ENCODE results near the gene FBXO34. TPM values are rescaled to one million over a fixed set of nuclear protein-coding genes. Genes with fewer than 3 reads are reported as not detected.
"Not testable (repeated sequence)": the region's sequence is repeated elsewhere in the genome, so short reads cannot be mapped to it uniquely, and the experiment has no call there.

The FBXO34 gene
- total RNA-seq, 1 experiment from 2014 or later: 16.6 TPM

GRCh38 chr14:55312379-55313030 lies 41.3 kb downstream of the FBXO34 start:
- H3K36me3 ChIP-seq (replicated peaks; ENCODE audit: control insufficient read depth, insufficient read depth, low read length); H3K4me3 ChIP-seq (ENCODE audit: insufficient read depth, low read depth, low read length); H3K27me3 ChIP-seq (ENCODE audit: control insufficient read depth, insufficient read depth, low read length); DNase-seq: not testable (repeated sequence)

DNA sequence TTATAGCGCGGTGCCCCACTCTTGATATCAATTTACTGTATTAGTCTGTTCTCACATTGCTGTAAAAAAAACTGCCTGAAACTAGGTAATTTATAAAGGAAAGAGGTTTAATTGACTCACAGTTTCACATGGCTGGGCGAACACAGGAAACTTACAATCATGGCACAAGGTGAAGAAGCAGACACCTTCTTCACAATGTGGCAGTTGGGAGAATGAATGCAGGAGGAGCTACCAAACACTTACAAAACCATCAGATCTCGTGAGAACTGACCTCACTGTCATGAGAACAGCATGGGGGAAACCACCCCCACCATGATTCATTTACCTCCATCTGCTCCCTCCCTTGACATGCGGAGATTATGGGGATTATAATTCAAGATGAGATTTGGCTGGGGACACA lies 42.3 kb downstream of the FBXO34 start:
- Histone ChIP-seq H3K4me3 (ENCODE audit: insufficient read depth, low read depth, low read length) (no peak overlapping the region), H3K27me3 (ENCODE audit: control insufficient read depth, insufficient read depth, low read length) (no peaks in the 10 kb centered on the region), H3K36me3 (replicated peaks; ENCODE audit: control insufficient read depth, insufficient read depth, low read length) (no peaks in the 10 kb centered on the region)
- DNase-seq: no peak

- H3K27me3 ChIP-seq (ENCODE audit: control insufficient read depth, insufficient read depth, low read length): no peaks in the 10 kb centered on the region
- H3K4me3 ChIP-seq (ENCODE audit: insufficient read depth, low read depth, low read length): no peak overlapping the region
- H3K36me3 ChIP-seq (replicated peaks; ENCODE audit: control insufficient read depth, insufficient read depth, low read length): no peaks in the 10 kb centered on the region
- no peak for DNase-seq
Observed at GRCh38 chr14:55314449-55314848, 43.2 kb downstream of the FBXO34 start.

- H3K4me3 ChIP-seq (ENCODE audit: insufficient read depth, low read depth, low read length): no peak overlapping the region
- no peak for DNase-seq
- no peaks in the 10 kb centered on the region for H3K36me3 ChIP-seq (replicated peaks; ENCODE audit: control insufficient read depth, insufficient read depth, low read length)
- no peaks in the 10 kb centered on the region for H3K27me3 ChIP-seq (ENCODE audit: control insufficient read depth, insufficient read depth, low read length)
Observed at GRCh38 chr14:55316564-55316963, 45.3 kb downstream of the FBXO34 start.

DNA sequence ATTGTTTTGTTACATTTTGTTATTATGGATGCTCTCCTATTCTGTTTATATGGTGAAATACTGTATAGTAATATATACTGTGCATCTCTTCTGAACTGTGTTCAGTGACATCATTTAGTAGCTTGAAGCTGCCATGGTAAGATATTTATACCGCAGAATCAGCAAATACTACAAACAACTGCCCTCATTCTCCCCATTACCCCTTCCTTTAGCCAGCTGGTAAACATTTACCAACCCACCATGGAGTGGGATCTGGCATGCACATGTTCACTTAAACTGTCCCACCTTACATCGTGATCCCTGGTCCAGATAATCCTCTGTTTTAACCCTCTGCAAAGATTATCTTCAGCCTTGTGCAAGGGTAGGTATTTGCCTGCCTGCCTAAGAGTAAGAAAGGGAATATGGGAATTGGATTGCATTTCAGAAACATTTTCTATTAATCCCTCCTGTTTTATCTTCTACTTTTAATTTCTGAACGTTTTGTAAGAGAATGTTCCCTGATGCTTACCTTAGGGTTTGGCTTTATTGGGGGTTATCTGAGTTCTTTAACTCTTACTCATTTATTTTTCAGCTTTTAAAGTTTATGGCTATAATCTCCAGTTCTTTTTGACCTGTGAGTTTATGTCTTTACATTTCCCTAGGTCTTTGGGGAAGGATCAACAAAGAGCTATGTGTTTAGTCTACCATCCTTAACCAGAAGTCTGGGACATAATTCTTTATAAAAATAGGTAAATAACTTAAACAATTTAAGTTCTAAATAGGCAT lies 46.5 kb downstream of the FBXO34 start:
- DNase-seq: no peak
- Histone ChIP-seq H3K36me3 (replicated peaks; ENCODE audit: control insufficient read depth, insufficient read depth, low read length) (no peaks in the 10 kb centered on the region), H3K27me3 (ENCODE audit: control insufficient read depth, insufficient read depth, low read length) (no peaks in the 10 kb centered on the region), H3K4me3 (ENCODE audit: insufficient read depth, low read depth, low read length) (no peak overlapping the region)

DNA sequence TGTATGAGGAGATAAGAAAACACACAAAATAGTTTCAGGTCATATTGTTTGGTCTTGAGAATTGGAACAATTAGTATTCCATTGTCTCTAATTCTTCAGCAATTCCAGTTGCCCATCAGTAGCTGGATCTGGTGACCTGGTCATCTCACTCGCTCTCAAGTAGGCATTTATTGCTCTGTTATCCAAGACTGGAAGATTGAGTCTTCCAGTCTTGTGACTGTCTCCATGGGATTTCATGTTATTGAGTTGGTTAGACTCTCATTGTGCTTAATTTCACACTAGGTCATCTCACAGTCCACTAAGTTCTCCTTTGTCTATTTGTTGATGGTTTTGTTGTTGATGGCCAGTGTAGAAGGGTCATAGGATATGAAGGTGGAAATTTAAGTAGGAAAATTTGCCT lies 47.5 kb downstream of the FBXO34 start:
- no peaks in the 10 kb centered on the region for H3K36me3 ChIP-seq (replicated peaks; ENCODE audit: control insufficient read depth, insufficient read depth, low read length)
- no peaks in the 10 kb centered on the region for H3K27me3 ChIP-seq (ENCODE audit: control insufficient read depth, insufficient read depth, low read length)
- DNase-seq: no peak
- no peak overlapping the region for H3K4me3 ChIP-seq (ENCODE audit: insufficient read depth, low read depth, low read length)

DNA sequence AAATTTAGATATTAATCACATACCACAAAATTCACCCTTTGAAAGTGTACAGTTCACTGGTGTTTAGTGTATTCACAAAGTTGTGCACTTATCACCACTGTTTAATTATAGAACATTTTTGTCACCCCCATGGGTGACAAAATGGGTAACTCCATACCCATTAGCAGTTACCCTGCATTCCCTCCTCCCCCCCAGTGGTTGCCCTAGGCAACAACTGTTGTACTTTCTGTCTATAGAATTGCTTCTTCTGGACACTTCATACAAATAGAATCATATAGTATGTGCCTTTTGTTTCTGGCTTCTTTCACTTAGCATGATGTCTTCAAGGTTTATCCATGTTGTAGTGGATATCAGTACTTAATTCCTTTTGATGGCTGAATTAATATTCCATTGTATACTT lies 52.7 kb downstream of the FBXO34 start:
- no peak for DNase-seq
- no peaks in the 10 kb centered on the region for H3K27me3 ChIP-seq (ENCODE audit: control insufficient read depth, insufficient read depth, low read length)
- H3K36me3 ChIP-seq (replicated peaks; ENCODE audit: control insufficient read depth, insufficient read depth, low read length): no peaks in the 10 kb centered on the region
- no peak overlapping the region for H3K4me3 ChIP-seq (ENCODE audit: insufficient read depth, low read depth, low read length)

DNA sequence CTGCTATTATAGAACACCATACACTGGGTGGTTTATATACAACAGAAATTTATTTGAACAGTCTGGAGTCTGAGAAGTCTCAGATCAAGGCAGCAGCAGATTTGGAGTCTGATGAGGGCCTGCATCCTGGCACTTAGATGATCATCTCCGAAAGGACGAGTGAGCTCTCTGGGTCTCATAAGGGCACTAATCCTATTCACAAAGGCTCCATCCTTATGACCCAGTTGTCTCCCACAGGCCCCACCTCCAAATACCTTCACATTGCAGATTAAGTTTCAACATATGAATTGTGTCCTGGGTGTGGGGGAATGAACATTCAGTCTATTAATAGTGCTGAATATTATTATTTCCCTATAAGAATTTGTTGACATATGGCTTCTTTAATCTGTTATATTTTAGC lies 53.6 kb downstream of the FBXO34 start:
- no peak overlapping the region for H3K4me3 ChIP-seq (ENCODE audit: insufficient read depth, low read depth, low read length)
- no peaks in the 10 kb centered on the region for H3K27me3 ChIP-seq (ENCODE audit: control insufficient read depth, insufficient read depth, low read length)
- DNase-seq: no peak
- H3K36me3 ChIP-seq (replicated peaks; ENCODE audit: control insufficient read depth, insufficient read depth, low read length): no peaks in the 10 kb centered on the region

DNA sequence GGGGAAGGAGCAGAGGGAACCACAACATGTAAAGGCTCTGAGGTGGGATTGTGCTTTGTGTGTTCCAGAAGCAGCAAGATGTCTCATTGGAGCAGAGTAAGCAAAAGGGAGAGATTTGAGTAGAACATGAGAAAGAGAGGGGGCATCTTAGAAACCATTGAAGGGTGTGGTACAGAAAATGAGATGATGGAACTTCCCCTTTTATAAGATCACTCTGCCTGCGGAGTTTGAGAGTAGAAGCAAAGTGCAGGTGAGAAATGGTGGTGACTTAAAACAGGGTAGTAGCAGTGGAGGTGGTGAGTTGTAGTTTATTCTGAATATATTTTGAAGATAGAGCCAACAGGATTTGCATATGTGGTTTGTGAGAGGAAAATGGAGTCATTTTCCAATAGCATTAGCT lies 56.0 kb downstream of the FBXO34 start:
- no peak for DNase-seq
- H3K4me3 ChIP-seq (ENCODE audit: insufficient read depth, low read depth, low read length): no peak overlapping the region
- no peaks in the 10 kb centered on the region for H3K36me3 ChIP-seq (replicated peaks; ENCODE audit: control insufficient read depth, insufficient read depth, low read length)

DNA sequence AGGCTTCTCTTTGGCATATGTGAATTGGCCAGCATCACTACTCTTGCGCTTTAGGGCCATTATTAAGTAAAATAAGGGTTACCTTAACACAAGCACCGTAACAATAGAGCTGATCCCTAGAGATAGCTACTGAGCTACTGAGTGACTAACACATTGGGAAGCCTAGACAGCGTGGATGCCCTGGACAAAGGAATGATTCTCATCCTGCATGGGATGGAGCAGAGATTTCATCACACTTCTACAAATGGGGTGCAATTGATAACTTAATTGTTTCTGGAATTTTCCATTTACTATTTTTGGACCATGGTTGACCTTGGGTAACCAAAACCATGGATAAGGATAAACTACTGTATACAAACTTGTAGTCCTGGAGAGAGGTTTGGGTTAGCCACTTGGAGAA lies 57.1 kb downstream of the FBXO34 start:
- H3K27me3 ChIP-seq (ENCODE audit: control insufficient read depth, insufficient read depth, low read length): no peaks in the 10 kb centered on the region
- H3K36me3 ChIP-seq (replicated peaks; ENCODE audit: control insufficient read depth, insufficient read depth, low read length): no peaks in the 10 kb centered on the region
- no peak overlapping the region for H3K4me3 ChIP-seq (ENCODE audit: insufficient read depth, low read depth, low read length)
- no peak for DNase-seq

More for the DNA sequence above, 56.0 kb downstream of the FBXO34 start:
- no peaks in the 10 kb centered on the region for H3K27me3 ChIP-seq (ENCODE audit: control insufficient read depth, insufficient read depth, low read length)

- Histone ChIP-seq H3K4me3 (ENCODE audit: insufficient read depth, low read depth, low read length) (no peak overlapping the region), H3K27me3 (ENCODE audit: control insufficient read depth, insufficient read depth, low read length) (no peaks in the 10 kb centered on the region), H3K36me3 (replicated peaks; ENCODE audit: control insufficient read depth, insufficient read depth, low read length) (no peaks in the 10 kb centered on the region)
- DNase-seq: no peak
Observed at GRCh38 chr14:55329999-55330710, 58.9 kb downstream of the FBXO34 start.

GRCh38 chr14:55332654-55333570 lies 61.7 kb downstream of the FBXO34 start:
- H3K27me3 ChIP-seq (ENCODE audit: control insufficient read depth, insufficient read depth, low read length): no peaks in the 10 kb centered on the region
- no peak for DNase-seq
- no peaks in the 10 kb centered on the region for H3K36me3 ChIP-seq (replicated peaks; ENCODE audit: control insufficient read depth, insufficient read depth, low read length)
- H3K4me3 ChIP-seq (ENCODE audit: insufficient read depth, low read depth, low read length): no peak overlapping the region

DNA sequence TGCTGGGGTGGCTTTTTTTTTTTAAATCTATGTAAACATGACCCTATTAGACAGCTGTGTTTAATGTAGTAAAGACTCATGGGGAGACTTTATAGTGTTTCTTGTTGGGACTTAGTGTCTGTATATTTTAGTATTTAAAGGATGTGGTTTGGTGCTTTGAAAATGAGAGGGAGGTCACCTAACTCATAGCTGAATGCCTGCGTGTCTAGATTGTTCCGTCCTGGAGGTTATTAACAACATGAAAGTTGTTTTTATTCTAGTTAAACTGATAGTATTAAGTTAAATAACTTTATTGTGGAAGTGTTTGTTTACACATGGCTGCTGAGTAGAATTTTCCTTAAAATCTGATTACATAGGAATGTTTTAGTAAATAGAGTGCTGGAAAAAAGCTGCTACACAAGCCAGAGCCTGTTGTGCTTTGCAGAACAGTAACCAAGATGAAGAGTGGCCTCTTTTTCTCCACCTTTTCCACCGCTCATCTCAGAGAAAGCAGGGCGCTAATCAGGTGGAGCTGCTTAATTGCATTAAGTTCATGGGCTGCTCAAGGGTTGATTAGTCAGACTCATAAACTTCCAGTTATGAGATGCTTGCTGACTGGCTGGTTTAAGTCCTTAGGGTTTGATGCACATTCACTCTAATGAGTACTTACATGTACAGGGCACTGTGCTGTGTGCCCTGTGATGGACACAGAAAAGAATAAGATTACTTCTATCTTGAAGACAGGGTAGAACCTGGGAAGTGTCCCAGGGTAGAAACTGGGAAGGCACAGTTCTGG lies 62.7 kb downstream of the FBXO34 start:
- DNase-seq: no peak
- H3K4me3 ChIP-seq (ENCODE audit: insufficient read depth, low read depth, low read length): no peak overlapping the region
- no peaks in the 10 kb centered on the region for H3K36me3 ChIP-seq (replicated peaks; ENCODE audit: control insufficient read depth, insufficient read depth, low read length)
- no peaks in the 10 kb centered on the region for H3K27me3 ChIP-seq (ENCODE audit: control insufficient read depth, insufficient read depth, low read length)

DNA sequence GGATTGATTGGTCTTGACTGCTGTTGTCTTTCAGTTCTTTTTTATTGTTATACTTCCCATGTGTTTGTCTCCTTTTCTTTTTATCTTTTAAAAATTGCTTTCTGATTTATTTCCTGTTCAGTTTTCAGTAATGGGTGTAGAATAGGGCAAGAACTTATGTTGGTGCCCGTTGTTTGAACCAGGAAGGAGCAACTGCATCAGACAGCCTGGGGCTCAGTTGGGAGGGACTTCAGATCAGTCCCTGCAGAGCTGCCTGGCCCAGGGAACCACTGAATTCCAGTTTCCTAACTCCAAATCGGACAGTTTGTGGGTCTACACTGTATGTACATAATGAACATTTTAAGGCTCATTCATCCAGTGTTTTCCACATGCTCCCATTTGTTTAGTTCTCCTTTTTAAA lies 64.9 kb downstream of the FBXO34 start:
- Histone ChIP-seq H3K27me3 (ENCODE audit: control insufficient read depth, insufficient read depth, low read length) (no peaks in the 10 kb centered on the region), H3K36me3 (replicated peaks; ENCODE audit: control insufficient read depth, insufficient read depth, low read length) (no peaks in the 10 kb centered on the region), H3K4me3 (ENCODE audit: insufficient read depth, low read depth, low read length) (no peak overlapping the region)
- DNase-seq: no peak

Measured in H7 (cell line).